Activated CD8-positive, alpha-beta T cell treated with anti-CD3 and anti-CD28 coated beads, Interleukin-2, amount 10 ng/mL, durations not matched to agents 7 days and 5 days (primary cell): Measurements from ENCODE around the gene TXNRD1. TPM values are rescaled to one million over a fixed set of nuclear protein-coding genes. Genes with fewer than 3 reads are reported as not detected.

ENCODE experiments used
- ATAC-seq: fragments of 150-1000 bp; cut with Tn5 transposase; one replicate; pipeline ENCODE4 v1.10.0; 2021; ENCODE audit warnings: moderate library complexity
- CTCF ChIA-PET: fragments of 350-600 bp; sonication (Branson Sonifier 250); formaldehyde crosslinking; loops from one replicate; lab custom pipeline; 2021; ENCODE audit warnings: antibody characterized with exemption; lab: Charles Lee
- POLR2A ChIA-PET: fragments of 350-600 bp; sonication (Branson Sonifier 250); formaldehyde crosslinking; loops from one replicate; lab custom pipeline; 2021; ENCODE audit warnings: antibody characterized with exemption; lab: Charles Lee
- DNase-seq: peaks from one replicate; pipeline ENCODE4 v3.0.0-alpha.2; 2020
- H3K27ac Mint-ChIP-seq: one replicate; pipeline ENCODE4 v1.8.0; 2021; ENCODE audit warnings: mild to moderate bottlenecking, mixed read lengths
- H3K27me3 Mint-ChIP-seq: one replicate; pipeline ENCODE4 v1.8.0; 2021; ENCODE audit warnings: low read depth, mixed read lengths
- H3K36me3 Mint-ChIP-seq: one replicate; pipeline ENCODE4 v1.8.0; 2021; ENCODE audit warnings: low read depth, mixed read lengths
- H3K4me1 Mint-ChIP-seq: one replicate; pipeline ENCODE4 v1.8.0; 2021; ENCODE audit warnings: low read depth, mixed read lengths
- H3K4me3 Mint-ChIP-seq: one replicate; pipeline ENCODE4 v1.8.0; 2021; ENCODE audit warnings: mild to moderate bottlenecking, mixed read lengths
- H3K9me3 Mint-ChIP-seq: one replicate; pipeline ENCODE4 v1.8.0; 2022; ENCODE audit warnings: mixed read lengths; ENCODE audit not compliant: insufficient read depth
- total RNA-seq, 2 experiments: library from RNA; stranded (reverse); gene quantifications; one replicate each; pipeline ENCODE4 v1.2.3, GENCODE V29; 2021

The TXNRD1 gene
- total RNA-seq, 2 experiments from 2014 or later = 88.7 to 98.5 TPM

GRCh38 chr12:104180374-104180773 is 35.2 kb upstream of the TXNRD1 start:
- H3K36me3 Mint-ChIP-seq = no peaks in the 10 kb centered on the region
- CTCF ChIA-PET = no interaction called here
- POLR2A ChIA-PET = no interaction called here
- peaks cover 25% of the 10 kb centered on the region for H3K4me1 Mint-ChIP-seq
- H3K9me3 Mint-ChIP-seq = peaks cover 5% of the 10 kb centered on the region
- no peak for ATAC-seq
- no peak overlapping the region for H3K4me3 Mint-ChIP-seq
- H3K27ac Mint-ChIP-seq = no peak overlapping the region
- DNase-seq = no peak
- peaks cover 4% of the 10 kb centered on the region for H3K27me3 Mint-ChIP-seq

GRCh38 chr12:104181313-104181712 is 34.3 kb upstream of the TXNRD1 start:
- CTCF ChIA-PET = no interaction called here
- ATAC-seq (no peak), DNase-seq (no peak)
- Mint-ChIP-seq H3K27ac (no peak overlapping the region), H3K36me3 (no peaks in the 10 kb centered on the region), H3K4me1 (peaks cover 21% of the 10 kb centered on the region), H3K27me3 (peaks cover 4% of the 10 kb centered on the region), H3K4me3 (no peak overlapping the region), H3K9me3 (peaks cover 5% of the 10 kb centered on the region)
- POLR2A ChIA-PET = no interaction called here

- ChIA-PET POLR2A (no interaction called here), CTCF (no interaction called here)
- H3K4me3 Mint-ChIP-seq = no peak overlapping the region
- no peaks in the 10 kb centered on the region for H3K36me3 Mint-ChIP-seq
- peaks cover 5% of the 10 kb centered on the region for H3K9me3 Mint-ChIP-seq
- DNase-seq (no peak), ATAC-seq (no peak)
- peaks cover 15% of the 10 kb centered on the region for H3K4me1 Mint-ChIP-seq
- H3K27ac Mint-ChIP-seq = no peak overlapping the region
- H3K27me3 Mint-ChIP-seq = peaks cover 4% of the 10 kb centered on the region
Observed at GRCh38 chr12:104182144-104182543, 33.4 kb upstream of the TXNRD1 start.

GRCh38 chr12:104182621-104183378 is 32.8 kb upstream of the TXNRD1 start:
- Mint-ChIP-seq H3K4me3 (no peak overlapping the region), H3K27ac (no peak overlapping the region), H3K4me1 (peaks cover 8% of the 10 kb centered on the region), H3K27me3 (peaks cover 4% of the 10 kb centered on the region), H3K36me3 (no peaks in the 10 kb centered on the region), H3K9me3 (peaks cover 5% of the 10 kb centered on the region)
- no peak for ATAC-seq
- CTCF ChIA-PET = no interaction called here
- POLR2A ChIA-PET = no interaction called here
- no peak for DNase-seq

GRCh38 chr12:104183443-104183842 is 32.1 kb upstream of the TXNRD1 start:
- POLR2A ChIA-PET = no interaction called here
- CTCF ChIA-PET = no interaction called here
- no peak for ATAC-seq

GRCh38 chr12:104187446-104188155 is 28.0 kb upstream of the TXNRD1 start:
- H3K27me3 Mint-ChIP-seq = no peaks in the 10 kb centered on the region
- H3K27ac Mint-ChIP-seq = no peak overlapping the region
- no peak overlapping the region for H3K4me3 Mint-ChIP-seq
- no peaks in the 10 kb centered on the region for H3K36me3 Mint-ChIP-seq
- CTCF ChIA-PET = interaction anchor here (1.0 kb wide), 1 partner anchor 13 kb away, joined by 3 read pairs; no protein-coding TSS in a partner anchor
- peaks cover 5% of the 10 kb centered on the region for H3K9me3 Mint-ChIP-seq
- POLR2A ChIA-PET = no interaction called here
- H3K4me1 Mint-ChIP-seq = no peaks in the 10 kb centered on the region
- DNase-seq (no peak), ATAC-seq (no peak)

More at GRCh38 chr12:104183443-104183842, 32.1 kb upstream of the TXNRD1 start:
- H3K27me3 Mint-ChIP-seq = peaks cover 4% of the 10 kb centered on the region
- no peaks in the 10 kb centered on the region for H3K36me3 Mint-ChIP-seq
- no peak overlapping the region for H3K27ac Mint-ChIP-seq
- H3K4me3 Mint-ChIP-seq = no peak overlapping the region
- H3K9me3 Mint-ChIP-seq = peaks cover 5% of the 10 kb centered on the region
- peaks cover 2% of the 10 kb centered on the region for H3K4me1 Mint-ChIP-seq
- no peak for DNase-seq

- Mint-ChIP-seq H3K9me3 (peaks cover 5% of the 10 kb centered on the region), H3K27ac (no peak overlapping the region), H3K27me3 (peaks cover 2% of the 10 kb centered on the region), H3K4me1 (no peaks in the 10 kb centered on the region), H3K4me3 (no peak overlapping the region), H3K36me3 (no peaks in the 10 kb centered on the region)
- DNase-seq (no peak), ATAC-seq (no peak)
- POLR2A ChIA-PET = no interaction called here
- CTCF ChIA-PET = no interaction called here
Observed at GRCh38 chr12:104188534-104188933, 27.0 kb upstream of the TXNRD1 start.

GRCh38 chr12:104189915-104190555 is 25.5 kb upstream of the TXNRD1 start:
- no peak overlapping the region for H3K27ac Mint-ChIP-seq
- peaks cover 8% of the 10 kb centered on the region for H3K27me3 Mint-ChIP-seq
- ChIA-PET POLR2A (no interaction called here), CTCF (no interaction called here)
- no peaks in the 10 kb centered on the region for H3K36me3 Mint-ChIP-seq
- ATAC-seq (no peak), DNase-seq (no peak)
- H3K4me3 Mint-ChIP-seq = no peak overlapping the region
- H3K9me3 Mint-ChIP-seq = no peaks in the 10 kb centered on the region
- no peaks in the 10 kb centered on the region for H3K4me1 Mint-ChIP-seq

GRCh38 chr12:104190641-104191176 is 24.9 kb upstream of the TXNRD1 start:
- H3K36me3 Mint-ChIP-seq = no peaks in the 10 kb centered on the region

GRCh38 chr12:104197264-104197663 is 18.3 kb upstream of the TXNRD1 start:
- CTCF ChIA-PET = no interaction called here
- DNase-seq (no peak), ATAC-seq (no peak)
- Mint-ChIP-seq H3K27me3 (peaks cover 36% of the 10 kb centered on the region), H3K36me3 (peaks cover 3% of the 10 kb centered on the region), H3K4me1 (peaks cover 2% of the 10 kb centered on the region), H3K27ac (no peak overlapping the region), H3K9me3 (peaks cover 7% of the 10 kb centered on the region), H3K4me3 (no peak overlapping the region)
- POLR2A ChIA-PET = no interaction called here

More at GRCh38 chr12:104190641-104191176, 24.9 kb upstream of the TXNRD1 start:
- H3K27ac Mint-ChIP-seq = no peak overlapping the region
- H3K27me3 Mint-ChIP-seq = peaks cover 9% of the 10 kb centered on the region
- no peak overlapping the region for H3K4me3 Mint-ChIP-seq
- no peaks in the 10 kb centered on the region for H3K9me3 Mint-ChIP-seq
- H3K4me1 Mint-ChIP-seq = no peaks in the 10 kb centered on the region
- ChIA-PET POLR2A (no interaction called here), CTCF (no interaction called here)
- ATAC-seq (no peak), DNase-seq (no peak)

- ChIA-PET POLR2A (no interaction called here), CTCF (interaction anchor here (0.6 to 3.2 kb wide), 9 partner anchors 13 to 182 kb away, joined by 3 to 15 read pairs (median 3); partner anchors contain the start of gene EID3)
- peaks cover 7% of the 10 kb centered on the region for H3K9me3 Mint-ChIP-seq
- DNase-seq (no peak), ATAC-seq (no peak)
- H3K4me3 Mint-ChIP-seq = no peak overlapping the region
- H3K4me1 Mint-ChIP-seq = peaks cover 2% of the 10 kb centered on the region
- peaks cover 32% of the 10 kb centered on the region for H3K27me3 Mint-ChIP-seq
- no peak overlapping the region for H3K27ac Mint-ChIP-seq
- peaks cover 3% of the 10 kb centered on the region for H3K36me3 Mint-ChIP-seq
Observed at GRCh38 chr12:104199964-104200363, 15.6 kb upstream of the TXNRD1 start.
